Natural killer cell (primary cell): ENCODE measurements around the gene AFAP1L2. TPM values are rescaled to one million over a fixed set of nuclear protein-coding genes. Genes with fewer than 3 reads are reported as not detected.

Source experiments
- ATAC-seq, 3 donors: fragments of 150-1000 bp in 2 of 3; fragments of 200-7000 bp in 1 of 3; cut with Tn5 transposase; 1 replicate in 1 of 3; 2 replicates in 2 of 3; pipeline ENCODE4 v1.10.0; 2021; ENCODE audit warnings: mild to moderate bottlenecking in 2 of 3, moderate library complexity in 2 of 3
- DNase-seq, 2 donors: peaks; one replicate each; pipeline versions ENCODE4 v3.0.0 to v3.0.0-alpha.2; 2013 to 2021; ENCODE audit warnings: mixed read lengths in 1 of 2
- H3K27ac ChIP-seq: one replicate; pipeline ENCODE4 v1.5.1; 2013; ENCODE audit warnings: mild to moderate bottlenecking, low read length
- H3K27me3 ChIP-seq: one replicate; pipeline ENCODE4 v1.6.1; 2013; ENCODE audit warnings: low read length; ENCODE audit not compliant: control insufficient read depth, insufficient read depth
- H3K36me3 ChIP-seq: one replicate; pipeline ENCODE4 v1.6.1; 2013; ENCODE audit warnings: low read length; ENCODE audit not compliant: control insufficient read depth, insufficient read depth
- H3K4me1 ChIP-seq: one replicate; pipeline ENCODE4 v1.6.1; 2013; ENCODE audit warnings: low read length; ENCODE audit not compliant: control insufficient read depth, insufficient read depth
- H3K4me3 ChIP-seq: one replicate; pipeline ENCODE4 v1.5.1; 2013; ENCODE audit warnings: low read length
- H3K9me3 ChIP-seq: one replicate; pipeline ENCODE4 v1.6.1; 2013; ENCODE audit warnings: low read length; ENCODE audit not compliant: control insufficient read depth, insufficient read depth
- H3K27ac Mint-ChIP-seq, 2 donors: one replicate each; pipeline ENCODE4 v1.8.0; 2022; ENCODE audit warnings: mild to moderate bottlenecking in 2 of 2, mixed read lengths in 2 of 2, moderate library complexity in 1 of 2
- H3K27me3 Mint-ChIP-seq, 2 donors: one replicate each; pipeline ENCODE4 v1.8.0; 2022; ENCODE audit warnings: low read depth in 2 of 2, mixed read lengths in 2 of 2
- H3K36me3 Mint-ChIP-seq: one replicate; pipeline ENCODE4 v1.8.0; 2022; ENCODE audit warnings: mixed read lengths
- H3K4me1 Mint-ChIP-seq, 2 donors: one replicate each; pipeline ENCODE4 v1.8.0; 2022; ENCODE audit warnings: mixed read lengths in 2 of 2
- H3K4me3 Mint-ChIP-seq: one replicate; pipeline ENCODE4 v1.8.0; 2022; ENCODE audit warnings: mild to moderate bottlenecking, moderate library complexity, mixed read lengths
- H3K9me3 Mint-ChIP-seq, 2 donors: one replicate each; pipeline ENCODE4 v1.8.0; 2022; ENCODE audit warnings: mixed read lengths in 2 of 2
- WGBS: methylation state at CpG from one replicate; pipeline ENCODE4 v1.1.7; 2013; ENCODE audit warnings: missing lambda C conversion rate; ENCODE audit not compliant: insufficient coverage; 5-methylcytosine and 5-hydroxymethylcytosine counted together
- intact Hi-C: fragments of 100-400 bp; cut with micrococcal nuclease; formaldehyde crosslinking; loops from one replicate; pipeline ENCODE4 v1.14.2; 2022
- total RNA-seq, 4 donors: library from RNA; stranded (reverse); fragments of 120-200 nt in 1 of 4; gene quantifications; one replicate each; pipeline versions ENCODE4 v1.2.3 to v1.2.4, GENCODE V29; 2013 to 2022
- TF ChIP-seq, protein P1 (sequence below): fragments of 200-600 bp; IDR thresholded peaks from one replicate; pipeline ENCODE4 v1.8.0; 2022; ENCODE audit warnings: antibody characterized with exemption

The AFAP1L2 gene
- total RNA-seq, 3 donors from 2014 or later (not counting 1 experiment from before 2014, with no cell fraction given) = 0.66 to 2.8 (median 1.3) TPM

DNA sequence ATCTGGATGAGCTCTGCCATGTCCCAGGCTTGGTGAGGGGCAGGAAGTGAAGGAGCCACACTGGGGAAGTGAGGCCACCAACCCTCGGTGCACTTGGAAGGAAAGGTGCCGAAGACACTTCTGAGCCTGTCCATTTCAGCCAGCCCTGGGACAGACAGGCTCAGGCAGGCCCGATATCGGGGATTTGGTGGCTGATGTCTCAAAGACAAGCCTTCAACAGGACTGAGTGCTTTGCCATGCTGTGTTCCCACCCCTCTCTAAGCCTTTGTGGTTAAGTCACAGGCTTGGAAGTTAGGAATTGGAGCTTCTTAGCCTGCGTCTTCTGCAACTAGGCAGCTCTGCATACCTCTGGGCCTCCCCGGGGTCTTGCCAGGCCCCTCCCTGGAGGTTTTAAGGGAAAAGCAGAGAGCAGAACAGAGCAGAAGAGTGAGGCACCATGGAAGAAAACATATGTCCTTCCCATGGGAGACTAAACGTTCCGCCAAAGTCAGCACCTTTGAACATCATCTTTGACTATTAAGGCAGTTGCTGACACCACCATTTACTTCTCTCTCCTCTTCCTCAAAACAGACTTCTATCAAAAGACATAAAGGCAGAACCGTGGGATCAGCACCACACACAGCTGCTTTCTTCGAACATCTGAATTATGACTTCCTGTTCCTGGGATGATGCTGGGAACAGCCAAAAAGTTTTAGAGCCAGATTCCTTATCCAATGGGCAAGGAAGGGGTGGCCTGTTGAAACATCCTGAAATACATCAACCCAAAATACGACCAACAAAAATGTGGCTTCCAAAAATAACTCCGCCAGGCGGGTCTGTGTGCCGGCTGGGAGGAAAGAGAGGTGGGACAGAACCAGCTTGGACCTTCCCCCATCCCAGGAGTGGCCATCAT, 71.8 kb downstream of the AFAP1L2 start:
- peaks cover 9% of the 10 kb centered on the region for H3K4me1 ChIP-seq
- intact Hi-C loops = no loop called here
- H3K4me1 Mint-ChIP-seq = peaks cover 5 to 6% of the 10 kb centered on the region in 2 donors
- TF ChIP-seq, protein P1, sequence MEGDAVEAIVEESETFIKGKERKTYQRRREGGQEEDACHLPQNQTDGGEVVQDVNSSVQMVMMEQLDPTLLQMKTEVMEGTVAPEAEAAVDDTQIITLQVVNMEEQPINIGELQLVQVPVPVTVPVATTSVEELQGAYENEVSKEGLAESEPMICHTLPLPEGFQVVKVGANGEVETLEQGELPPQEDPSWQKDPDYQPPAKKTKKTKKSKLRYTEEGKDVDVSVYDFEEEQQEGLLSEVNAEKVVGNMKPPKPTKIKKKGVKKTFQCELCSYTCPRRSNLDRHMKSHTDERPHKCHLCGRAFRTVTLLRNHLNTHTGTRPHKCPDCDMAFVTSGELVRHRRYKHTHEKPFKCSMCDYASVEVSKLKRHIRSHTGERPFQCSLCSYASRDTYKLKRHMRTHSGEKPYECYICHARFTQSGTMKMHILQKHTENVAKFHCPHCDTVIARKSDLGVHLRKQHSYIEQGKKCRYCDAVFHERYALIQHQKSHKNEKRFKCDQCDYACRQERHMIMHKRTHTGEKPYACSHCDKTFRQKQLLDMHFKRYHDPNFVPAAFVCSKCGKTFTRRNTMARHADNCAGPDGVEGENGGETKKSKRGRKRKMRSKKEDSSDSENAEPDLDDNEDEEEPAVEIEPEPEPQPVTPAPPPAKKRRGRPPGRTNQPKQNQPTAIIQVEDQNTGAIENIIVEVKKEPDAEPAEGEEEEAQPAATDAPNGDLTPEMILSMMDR = no peak
- no peak overlapping the region for H3K27ac ChIP-seq
- no peak overlapping the region for H3K4me3 ChIP-seq
- no peaks in the 10 kb centered on the region for H3K36me3 ChIP-seq
- peaks cover 0 to 5% of the 10 kb centered on the region in 2 donors for H3K27me3 Mint-ChIP-seq
- H3K36me3 Mint-ChIP-seq = no peaks in the 10 kb centered on the region
- no peaks in the 10 kb centered on the region for H3K27me3 ChIP-seq
- DNase-seq = no peak
- H3K4me3 Mint-ChIP-seq = no peak overlapping the region
- H3K27ac Mint-ChIP-seq = no peak overlapping the region
- 65% methylated on average over 13 of the region's 14 CpGs for WGBS
- no peaks in the 10 kb centered on the region for H3K9me3 ChIP-seq
- H3K9me3 Mint-ChIP-seq = no peaks in the 10 kb centered on the region
- ATAC-seq = no peak

DNA sequence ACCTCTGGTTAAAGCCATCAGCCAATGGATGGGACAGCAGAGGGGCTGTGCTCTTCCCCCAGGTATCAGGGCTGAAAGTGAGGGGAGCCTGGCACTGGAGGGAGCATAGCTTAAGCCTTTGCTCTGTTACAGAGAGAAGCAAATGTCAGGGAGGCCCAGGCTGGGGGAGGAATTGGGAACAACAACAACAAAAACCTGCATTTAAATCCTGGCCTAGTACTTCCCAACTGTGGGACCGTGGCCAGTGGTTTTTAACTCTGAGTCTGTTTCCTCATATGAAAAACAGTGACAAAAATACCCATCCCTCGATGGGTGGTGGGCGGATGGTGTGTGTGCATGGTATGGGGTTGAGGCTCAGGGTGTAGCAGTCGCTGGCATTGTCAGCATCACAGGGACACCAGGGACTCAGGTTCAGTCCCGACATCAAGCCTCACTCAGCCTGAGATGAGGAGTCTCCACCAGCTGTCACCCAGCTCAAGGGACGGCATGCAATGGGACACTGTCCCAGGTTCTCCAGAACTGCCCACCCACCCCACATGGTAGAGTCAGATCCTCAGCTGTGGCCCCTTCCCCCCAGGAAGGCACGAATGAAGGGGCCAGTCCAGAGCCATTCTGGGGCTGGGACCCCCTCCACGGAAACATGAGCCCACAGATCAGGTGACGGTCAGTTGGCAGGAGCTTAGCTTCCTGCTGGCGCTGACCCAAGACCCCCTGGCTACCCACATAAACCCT, 74.5 kb downstream of the AFAP1L2 start:
- no peaks in the 10 kb centered on the region for H3K4me1 ChIP-seq
- ATAC-seq (no peak), DNase-seq (no peak)
- no peak overlapping the region for H3K4me3 ChIP-seq
- intact Hi-C loops = no loop called here
- H3K4me1 Mint-ChIP-seq = no peaks in the 10 kb centered on the region
- H3K9me3 Mint-ChIP-seq = no peaks in the 10 kb centered on the region
- peaks cover 0 to 5% of the 10 kb centered on the region in 2 donors for H3K27me3 Mint-ChIP-seq
- H3K27me3 ChIP-seq = no peaks in the 10 kb centered on the region
- H3K36me3 Mint-ChIP-seq = no peaks in the 10 kb centered on the region
- H3K4me3 Mint-ChIP-seq = no peak overlapping the region
- WGBS = 59% methylated on average over 9 of the region's 10 CpGs
- H3K27ac Mint-ChIP-seq = no peak overlapping the region
- TF ChIP-seq, protein P1 = no peak
- no peaks in the 10 kb centered on the region for H3K9me3 ChIP-seq
- no peaks in the 10 kb centered on the region for H3K36me3 ChIP-seq
- no peak overlapping the region for H3K27ac ChIP-seq

DNA sequence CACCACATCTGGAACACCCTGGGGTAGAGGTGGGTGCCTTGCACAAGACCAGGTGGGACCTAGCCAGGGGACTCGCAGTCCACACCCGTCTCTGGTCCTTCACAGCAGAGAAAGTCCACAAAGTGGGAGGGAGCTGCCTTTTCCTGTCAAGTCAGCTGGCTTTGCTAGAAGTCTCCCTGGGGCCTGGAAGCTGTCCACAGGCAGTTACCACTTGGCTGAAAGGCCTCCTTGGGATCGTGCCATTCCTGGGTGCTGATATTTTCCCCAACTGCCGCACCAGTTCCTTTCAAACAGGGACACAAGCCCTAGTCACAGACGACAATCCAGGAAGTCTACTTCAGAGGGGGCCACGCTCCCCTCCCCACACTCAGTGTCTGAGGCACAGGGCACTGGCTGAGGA, 75.4 kb downstream of the AFAP1L2 start:
- H3K9me3 Mint-ChIP-seq = no peaks in the 10 kb centered on the region
- no peaks in the 10 kb centered on the region for H3K36me3 Mint-ChIP-seq
- peaks cover 0 to 5% of the 10 kb centered on the region in 2 donors for H3K27me3 Mint-ChIP-seq
- Histone ChIP-seq H3K9me3 (no peaks in the 10 kb centered on the region), H3K4me3 (no peak overlapping the region), H3K27ac (no peak overlapping the region), H3K36me3 (no peaks in the 10 kb centered on the region), H3K4me1 (no peaks in the 10 kb centered on the region), H3K27me3 (no peaks in the 10 kb centered on the region)
- TF ChIP-seq, protein P1 = no peak
- H3K4me3 Mint-ChIP-seq = no peak overlapping the region
- H3K27ac Mint-ChIP-seq = no peak overlapping the region
- intact Hi-C loops = no loop called here
- H3K4me1 Mint-ChIP-seq = no peaks in the 10 kb centered on the region
- no peak for DNase-seq
- whole genome bisulfite sequencing = 83% methylated on average over 6 of the region's 6 CpGs
- ATAC-seq = no peak
